GM19238 (cell line): Measurements from ENCODE around the gene ERC1.

Experiments
- DNase-seq: peaks from one replicate; pipeline ENCODE4 v3.0.0; 2011; ENCODE audit warnings: low spot score; ENCODE audit not compliant: insufficient read length

The ERC1 gene

GRCh38 chr12:1474041-1474573, 483.1 kb downstream of the ERC1 start:
- no peak for DNase-seq

DNA sequence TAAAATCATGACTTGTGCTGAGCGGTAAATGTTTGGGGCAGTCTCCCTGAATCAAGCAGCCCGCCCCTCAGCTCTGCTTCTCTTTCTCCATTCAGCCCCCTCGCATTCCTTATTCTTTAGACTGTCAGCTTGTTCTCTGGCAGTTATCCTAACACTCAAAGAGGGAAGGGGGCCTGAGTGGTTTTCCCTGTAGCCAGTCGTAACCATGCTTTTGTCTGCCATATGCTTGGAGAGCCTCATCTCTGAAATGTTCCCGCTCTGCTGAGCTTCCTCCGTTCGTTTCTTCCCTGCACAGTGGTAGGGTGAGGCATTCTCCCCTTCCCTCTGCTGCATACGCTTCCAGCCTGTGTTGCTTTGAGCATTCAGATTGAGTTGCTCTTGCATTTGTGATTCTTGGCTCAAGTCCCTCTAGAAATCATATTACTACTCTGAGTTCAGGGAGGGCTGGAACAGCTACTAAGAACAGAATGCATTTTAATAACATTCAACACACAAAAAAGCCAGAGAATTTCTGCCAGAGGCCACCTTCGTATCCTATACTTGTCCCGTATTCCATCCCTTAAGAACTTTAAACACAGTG, 483.6 kb downstream of the ERC1 start:
- DNase-seq: no peak

DNA sequence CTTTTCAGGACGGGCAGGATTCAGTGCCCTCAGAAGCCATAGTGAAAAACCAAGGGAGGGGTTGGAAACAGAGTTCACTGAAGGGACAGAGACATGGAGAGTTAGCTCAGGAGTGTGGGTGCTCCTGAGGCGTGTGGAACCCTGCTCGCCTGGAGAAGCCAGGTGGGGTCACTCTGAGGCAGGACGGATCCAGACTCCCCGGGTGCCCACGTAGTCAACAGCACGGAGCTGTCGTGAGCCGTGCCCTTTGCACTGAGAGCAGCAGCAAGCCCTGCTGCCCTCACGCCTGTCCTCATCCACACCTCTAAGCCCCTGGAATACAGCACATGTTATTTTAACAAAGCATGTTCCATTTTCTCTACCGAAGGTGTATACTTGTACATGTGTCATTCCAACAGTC, 488.6 kb downstream of the ERC1 start:
- no peak for DNase-seq

GRCh38 chr12:1481326-1481725, 490.3 kb downstream of the ERC1 start:
- DNase-seq: no peak

DNA sequence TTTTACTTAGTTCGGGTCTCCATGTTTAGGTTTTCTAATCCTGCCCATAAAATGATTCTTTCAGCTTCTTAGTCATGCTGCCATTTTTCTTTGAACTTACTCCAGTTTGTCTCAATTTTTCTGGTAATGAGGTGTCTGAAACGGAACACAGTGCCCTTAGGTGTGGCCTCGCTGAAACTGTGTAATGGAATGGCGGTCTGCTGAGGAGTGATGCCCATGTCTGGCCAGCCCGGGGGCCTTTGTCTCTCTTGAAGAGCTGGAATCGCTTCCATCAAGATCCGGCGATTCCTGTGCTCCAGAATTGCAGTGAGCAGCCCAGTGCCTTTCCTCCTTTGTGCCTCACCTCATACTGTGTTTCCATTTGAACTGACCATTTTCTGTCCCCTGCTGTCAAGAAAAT, 490.9 kb downstream of the ERC1 start:
- no peak for DNase-seq

DNA sequence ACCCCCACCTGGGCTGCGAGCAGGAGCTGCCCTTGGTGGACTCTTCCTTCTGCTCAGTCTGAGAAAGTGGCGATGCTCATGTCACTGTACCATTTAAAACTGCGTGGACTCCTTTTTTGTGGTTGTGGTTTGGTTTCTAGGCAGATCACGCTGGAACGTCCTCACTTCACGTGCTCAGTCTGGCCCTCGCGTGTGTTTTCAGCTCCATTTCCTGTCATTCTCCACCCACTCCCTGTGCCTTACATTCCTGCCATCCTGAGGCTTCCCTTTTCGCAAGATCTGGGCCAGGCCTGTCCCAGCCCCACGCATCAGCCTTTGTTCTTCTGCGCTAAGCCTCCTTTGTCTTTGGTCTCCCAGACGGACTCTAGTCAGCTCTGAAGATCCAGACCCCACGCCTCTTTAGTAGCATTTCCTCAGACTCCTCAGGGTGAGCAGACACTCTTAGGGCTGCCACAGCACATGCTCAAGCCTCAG, 497.9 kb downstream of the ERC1 start:
- DNase-seq: no peak

DNA sequence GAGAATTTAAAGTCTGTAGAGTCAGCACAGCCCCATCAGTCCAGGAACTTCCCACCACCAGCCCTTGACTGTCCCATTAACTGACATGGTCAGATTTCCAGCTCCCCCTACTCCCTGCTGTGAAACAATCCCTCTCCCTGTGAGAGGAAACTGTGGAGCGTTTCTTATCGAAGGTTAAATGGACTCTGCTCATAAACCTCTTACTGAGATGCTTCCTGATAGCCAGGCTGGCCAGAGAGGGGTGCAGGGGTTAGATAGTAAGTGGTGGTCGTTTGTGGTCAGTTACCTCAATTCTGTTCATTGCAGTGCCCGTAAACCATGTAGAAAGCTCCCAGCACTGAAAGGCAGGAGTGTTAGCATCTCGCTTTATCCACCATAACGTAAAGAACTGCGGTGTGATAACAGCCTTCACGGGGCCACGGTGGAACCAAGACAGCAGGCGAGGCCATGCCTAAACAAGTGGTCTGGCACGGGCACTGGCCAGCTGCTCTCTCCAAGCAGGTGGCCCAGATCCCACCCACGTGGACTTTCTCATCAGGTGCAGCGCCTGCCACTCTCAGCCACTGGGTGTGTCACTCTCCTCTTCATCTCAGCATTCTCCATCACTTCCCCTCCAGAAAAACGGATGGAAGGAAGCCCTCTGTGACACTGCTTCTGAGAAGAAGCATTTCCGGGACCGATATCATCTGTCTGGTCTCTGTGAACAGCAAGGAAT, 501.1 kb downstream of the ERC1 start:
- no peak for DNase-seq

- no peak for DNase-seq
Measured at GRCh38 chr12:1493781-1494565, 502.9 kb downstream of the ERC1 start.

GRCh38 chr12:1494856-1495255, 503.8 kb downstream of the ERC1 start:
- DNase-seq: no peak

DNA sequence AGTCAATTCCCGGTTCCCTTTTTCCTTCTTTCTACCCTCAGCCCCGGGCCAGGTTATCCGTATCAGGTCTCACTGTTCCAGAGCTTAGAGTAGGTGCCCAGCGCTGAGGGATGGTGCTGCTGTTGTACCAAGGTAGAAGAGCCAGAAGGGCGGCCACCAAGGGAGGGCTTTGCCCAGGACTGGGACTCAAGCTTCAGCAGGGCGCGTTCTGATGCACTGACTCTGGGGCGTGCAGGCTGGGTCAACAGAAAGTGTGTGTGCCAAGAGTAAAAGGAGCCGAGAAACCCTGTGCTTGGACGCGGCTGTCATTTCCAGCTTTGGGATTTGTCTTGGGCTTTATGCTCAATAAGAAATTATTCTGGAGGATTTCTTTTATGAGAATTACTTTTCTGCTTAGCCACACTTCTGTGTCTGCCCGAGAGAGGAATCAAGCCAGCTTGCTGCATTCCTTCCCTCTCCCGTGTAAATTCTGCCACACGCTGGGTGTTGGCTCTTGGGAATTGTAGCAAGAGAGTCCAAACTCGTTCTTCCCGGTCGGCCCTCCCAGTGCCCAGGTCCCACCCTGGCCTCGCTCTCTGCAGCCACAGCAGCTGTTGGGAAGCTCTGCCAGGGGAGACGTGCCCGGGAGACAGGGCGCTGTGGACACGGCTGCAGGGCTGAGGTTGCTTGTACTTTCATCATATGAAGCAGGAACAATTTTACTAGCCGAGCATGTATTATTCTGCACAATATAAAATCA, 505.3 kb downstream of the ERC1 start:
- no peak for DNase-seq

DNA sequence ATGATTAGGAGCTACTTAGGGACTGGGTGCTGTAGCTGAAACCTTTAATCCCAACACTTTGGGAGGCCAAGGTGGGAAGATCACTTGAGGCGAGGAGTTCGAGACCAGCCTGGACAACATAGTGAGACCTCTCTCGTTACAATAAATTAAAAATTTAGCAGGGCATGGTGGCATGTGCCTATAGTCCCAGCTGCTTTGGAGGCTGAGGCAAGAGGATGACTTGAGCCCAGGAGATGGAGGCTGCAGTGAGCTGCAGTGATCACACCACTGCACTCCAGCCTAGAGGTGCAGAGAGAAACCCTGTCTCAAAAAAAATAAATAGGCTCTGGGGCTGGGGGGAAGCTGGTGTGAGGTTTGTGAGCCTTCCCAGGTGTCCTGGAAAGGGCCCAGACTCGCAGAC, 506.1 kb downstream of the ERC1 start:
- no peak for DNase-seq

DNA sequence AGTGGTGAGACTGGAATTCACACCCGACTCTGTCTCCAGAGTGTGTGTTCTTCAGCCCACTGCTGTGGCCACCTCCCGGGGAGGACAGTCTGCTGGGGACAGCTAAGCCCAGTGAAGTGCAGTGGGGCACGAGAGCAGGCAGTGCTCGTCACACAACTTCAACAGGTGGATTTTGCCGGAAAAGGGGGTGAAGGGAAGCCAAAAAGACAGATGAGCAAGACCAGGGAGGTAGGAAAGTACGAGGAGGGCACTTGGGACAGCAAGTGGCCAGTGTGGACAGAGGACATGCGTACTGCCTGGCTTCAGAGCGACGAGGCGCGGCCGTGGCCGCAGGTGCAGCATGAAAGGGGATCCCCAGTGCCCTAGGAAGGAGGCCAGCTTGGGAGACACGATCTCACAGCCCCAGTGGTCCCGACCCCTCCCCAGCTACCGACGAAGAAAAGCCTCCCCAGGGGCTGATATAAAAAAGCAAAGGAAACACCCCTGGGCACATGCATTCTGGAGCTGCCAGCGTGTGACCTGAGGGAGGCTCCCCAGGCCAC, 507.2 kb downstream of the ERC1 start:
- no peak for DNase-seq

DNA sequence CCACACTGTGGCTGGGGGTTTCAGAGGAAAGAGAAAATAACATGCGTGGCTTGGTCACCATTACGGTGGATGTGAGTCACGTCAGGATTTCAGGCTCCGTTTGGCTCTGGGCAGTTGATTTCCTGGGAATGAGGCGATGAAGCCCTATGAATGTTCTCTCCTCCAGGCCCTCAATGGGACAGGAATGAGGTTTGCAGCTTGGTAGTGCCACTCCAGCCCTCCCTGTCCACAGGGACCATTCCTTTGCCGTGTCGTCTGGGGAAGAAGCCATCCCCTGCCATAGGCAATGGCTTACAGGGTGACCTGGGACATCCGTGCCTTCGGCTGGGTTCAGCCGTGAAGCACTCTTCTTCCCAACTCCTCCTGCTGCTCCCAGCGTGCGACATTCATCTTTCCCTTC, 508.3 kb downstream of the ERC1 start:
- no peak for DNase-seq

- no peak for DNase-seq
Measured at GRCh38 chr12:1500095-1500801, 509.2 kb downstream of the ERC1 start.

DNA sequence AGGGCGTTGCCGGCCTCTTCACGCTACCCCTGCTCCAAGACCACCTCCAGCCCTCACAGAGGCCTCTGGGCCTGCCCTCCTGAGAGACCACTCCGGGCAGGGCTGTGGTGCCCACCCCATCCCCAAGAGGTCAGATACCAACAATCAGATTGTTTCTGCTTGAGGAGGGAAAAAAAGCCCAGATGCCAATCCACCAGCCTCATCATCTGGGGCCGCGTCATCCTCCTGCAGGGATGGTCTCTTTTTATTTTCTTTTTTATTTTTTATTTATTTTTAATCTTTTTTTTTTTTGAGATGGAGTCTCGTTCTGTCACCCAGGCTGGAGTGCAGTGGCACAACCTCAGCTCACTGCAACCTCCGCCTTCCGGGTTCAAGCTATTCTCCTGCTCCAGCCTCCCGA, 510.0 kb downstream of the ERC1 start:
- DNase-seq: no peak

DNA sequence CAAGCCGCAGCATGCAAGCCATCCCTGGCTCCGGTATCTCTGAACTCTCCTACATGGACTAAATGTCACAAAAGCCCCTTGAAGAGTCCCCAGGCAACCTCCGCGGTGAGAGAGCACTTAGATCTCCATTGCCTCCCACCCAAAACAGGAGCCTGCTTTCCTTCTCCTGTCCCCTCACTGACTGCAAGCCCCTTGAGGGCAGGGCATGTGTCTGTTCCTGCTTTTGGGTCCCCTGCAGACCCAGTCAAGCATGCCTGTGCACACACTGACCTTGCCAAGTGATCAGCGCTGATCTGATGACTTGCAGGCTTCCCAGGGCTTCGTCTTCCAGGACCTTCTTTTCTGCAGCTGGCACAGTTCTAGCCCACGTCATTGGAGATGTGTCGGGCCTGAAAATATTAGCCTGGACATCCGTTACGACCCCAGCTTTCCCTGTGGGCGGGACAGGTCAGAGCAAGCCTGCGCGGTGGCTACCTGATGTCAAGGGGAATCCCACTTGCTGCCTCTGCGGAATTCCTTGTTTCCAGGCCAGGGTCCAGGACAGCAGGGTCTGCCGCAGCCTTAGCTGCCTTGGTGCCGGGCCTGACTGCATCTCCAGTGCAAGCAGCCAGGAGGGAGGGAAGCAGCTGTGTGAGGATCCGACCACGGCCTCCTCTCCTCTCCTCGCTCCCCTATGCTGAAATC, 510.8 kb downstream of the ERC1 start:
- no peak for DNase-seq

DNA sequence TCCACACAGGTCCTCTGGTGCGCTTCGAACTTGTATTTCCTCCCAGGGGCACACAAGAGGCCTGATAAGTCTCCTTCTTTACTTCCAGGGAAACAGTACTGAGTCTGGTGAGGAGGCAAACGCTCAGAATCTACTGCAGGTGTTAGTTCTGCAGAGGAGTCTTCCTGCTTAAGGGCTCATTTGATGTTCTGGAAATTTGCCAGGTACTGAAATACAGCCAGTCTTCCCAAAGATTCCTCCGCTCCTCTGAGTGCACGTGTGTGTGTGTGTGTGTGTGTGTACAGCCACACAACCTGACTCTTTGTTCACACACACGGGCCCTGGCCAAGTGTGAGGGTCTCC, 511.3 kb downstream of the ERC1 start:
- DNase-seq: no peak

DNA sequence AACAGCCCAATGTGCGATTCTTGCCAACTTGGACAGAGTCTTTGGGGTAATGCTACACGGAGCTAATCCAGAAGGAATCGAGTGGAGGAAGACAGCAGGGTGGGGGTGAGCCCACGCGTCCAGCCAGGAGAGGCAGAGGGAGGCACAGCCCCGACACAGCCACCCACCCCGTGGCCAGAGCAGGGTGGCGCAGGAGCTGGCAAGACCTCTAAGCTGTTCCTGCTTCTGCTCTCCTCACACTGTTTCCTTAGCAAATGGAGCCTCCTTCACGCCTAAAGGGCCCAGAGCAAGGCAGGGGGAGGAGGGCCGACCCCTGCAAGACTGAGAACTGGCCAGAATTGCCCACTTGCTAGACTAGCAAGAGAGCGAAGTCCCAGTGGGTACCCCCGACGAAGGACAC, 511.8 kb downstream of the ERC1 start:
- no peak for DNase-seq

DNA sequence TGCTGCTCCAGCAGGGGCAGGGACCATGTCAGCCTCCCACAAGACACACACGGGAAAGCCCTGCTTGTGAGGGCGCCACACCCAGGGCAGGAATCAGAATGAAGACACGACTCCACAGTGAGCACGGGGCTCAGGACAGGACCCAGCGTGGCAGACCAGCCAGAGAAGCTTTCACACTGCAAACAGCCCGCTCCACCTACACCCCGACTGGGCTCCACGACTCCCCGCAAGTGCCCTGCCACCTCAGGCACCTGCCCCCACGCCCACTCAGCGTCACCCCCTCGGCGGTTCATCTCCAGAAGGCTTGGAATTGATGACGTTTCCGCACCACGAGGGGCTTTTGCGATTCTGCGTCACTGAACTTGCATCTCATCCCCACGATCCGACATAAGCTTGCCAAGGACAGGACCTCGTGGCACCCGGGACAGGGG, 512.3 kb downstream of the ERC1 start:
- no peak for DNase-seq

DNA sequence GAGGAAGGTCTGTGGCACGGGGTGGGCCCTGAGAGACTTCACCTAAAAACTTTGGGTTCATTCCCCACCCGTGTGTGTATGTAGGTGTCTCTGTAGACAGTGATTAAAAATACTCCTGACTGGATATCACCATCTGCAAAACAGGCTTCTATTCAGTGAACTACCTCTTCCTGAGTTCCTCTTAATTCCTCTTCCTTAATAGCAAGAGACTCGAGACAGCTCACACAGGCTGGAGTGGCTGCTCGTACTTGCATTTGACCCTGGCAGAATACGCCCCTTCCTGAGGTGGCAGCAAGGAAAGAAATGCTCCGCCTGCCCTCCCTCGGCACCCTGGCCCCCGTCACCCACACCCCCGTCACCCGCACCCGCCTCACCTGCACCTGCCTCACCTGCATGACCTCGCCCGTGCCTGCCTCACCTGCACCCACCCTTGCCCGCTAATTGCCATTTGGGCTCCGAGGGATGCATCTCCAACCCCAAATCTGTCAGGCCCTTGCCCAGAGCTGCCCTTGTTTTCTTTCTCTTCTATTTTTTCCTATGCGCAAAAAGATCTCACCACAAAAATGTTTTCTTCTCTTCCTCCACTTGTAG, 513.4 kb downstream of the ERC1 start:
- DNase-seq: no peak
